ENCODE measurements around the gene CACNA1A.

DNA sequence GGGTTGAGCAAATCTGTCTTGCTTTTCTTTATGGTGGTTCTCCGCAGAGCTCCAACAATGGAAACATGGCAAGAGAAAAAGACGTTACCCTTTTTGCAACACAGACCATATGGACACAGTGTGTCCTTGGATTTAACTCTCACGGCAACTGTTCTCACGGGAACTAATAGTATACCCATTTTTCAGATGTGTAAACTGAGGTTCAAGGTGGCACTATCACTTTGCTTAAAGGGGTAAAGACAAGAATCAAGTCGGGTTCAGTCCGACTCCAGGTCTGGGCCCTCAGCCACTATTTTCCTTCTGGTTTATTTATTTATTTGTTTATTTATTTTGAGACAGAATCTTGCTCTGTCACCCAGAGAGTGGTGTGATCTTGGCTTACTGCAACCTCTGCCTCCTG lies 176.0 kb downstream of the CACNA1A start:
- TF ChIP-seq, protein P1, sequence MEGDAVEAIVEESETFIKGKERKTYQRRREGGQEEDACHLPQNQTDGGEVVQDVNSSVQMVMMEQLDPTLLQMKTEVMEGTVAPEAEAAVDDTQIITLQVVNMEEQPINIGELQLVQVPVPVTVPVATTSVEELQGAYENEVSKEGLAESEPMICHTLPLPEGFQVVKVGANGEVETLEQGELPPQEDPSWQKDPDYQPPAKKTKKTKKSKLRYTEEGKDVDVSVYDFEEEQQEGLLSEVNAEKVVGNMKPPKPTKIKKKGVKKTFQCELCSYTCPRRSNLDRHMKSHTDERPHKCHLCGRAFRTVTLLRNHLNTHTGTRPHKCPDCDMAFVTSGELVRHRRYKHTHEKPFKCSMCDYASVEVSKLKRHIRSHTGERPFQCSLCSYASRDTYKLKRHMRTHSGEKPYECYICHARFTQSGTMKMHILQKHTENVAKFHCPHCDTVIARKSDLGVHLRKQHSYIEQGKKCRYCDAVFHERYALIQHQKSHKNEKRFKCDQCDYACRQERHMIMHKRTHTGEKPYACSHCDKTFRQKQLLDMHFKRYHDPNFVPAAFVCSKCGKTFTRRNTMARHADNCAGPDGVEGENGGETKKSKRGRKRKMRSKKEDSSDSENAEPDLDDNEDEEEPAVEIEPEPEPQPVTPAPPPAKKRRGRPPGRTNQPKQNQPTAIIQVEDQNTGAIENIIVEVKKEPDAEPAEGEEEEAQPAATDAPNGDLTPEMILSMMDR (IDR thresholded peaks at IDR 0.05; ENCODE audit: insufficient read depth, low read length, poor library complexity, severe bottlenecking) = no peak
- TF ChIP-seq EZH2phosphoT487 (conservative IDR thresholded peaks at IDR 0.05; ENCODE audit: low read length) = no peak

All from SU-DHL-6 (cell line).